MCF 10A (cell line): ENCODE results near the gene ARID3B. TPM values are rescaled to one million over a fixed set of nuclear protein-coding genes. Genes with fewer than 3 reads are reported as not detected.

Experiments
- BruUV-seq: library from RNA; stranded (reverse); fragments of 400-500 nt; replicated peaks from 2 replicates; lab custom pipeline; 2021; lab: Mats Ljungman, UMichigan
- CTCF ChIA-PET: fragments of 300-600 bp; sonication (Branson Sonifier 250); formaldehyde crosslinking; extraction: SDS; loops from one replicate; lab custom pipeline; 2021; ENCODE audit warnings: antibody characterized with exemption, inconsistent platforms; lab: Yijun Ruan, JAX
- POLR2A ChIA-PET: fragments of 300-600, 350-650 bp; sonication (Branson Sonifier 250); formaldehyde crosslinking; extraction: SDS; loops from one replicate; lab custom pipeline; 2020; ENCODE audit warnings: antibody characterized with exemption, inconsistent platforms; lab: Yijun Ruan, JAX
- DNase-seq: peaks from one replicate; pipeline ENCODE4 v3.0.0-alpha.2; 2018; ENCODE audit not compliant: unreplicated experiment
- H3K27ac Mint-ChIP-seq: one replicate; pipeline ENCODE4 v1.8.0; 2022; ENCODE audit warnings: mild to moderate bottlenecking, low read depth, mixed read lengths; ENCODE audit not compliant: unreplicated experiment
- H3K27me3 Mint-ChIP-seq: one replicate; pipeline ENCODE4 v1.8.0; 2022; ENCODE audit warnings: mixed read lengths; ENCODE audit not compliant: insufficient read depth, unreplicated experiment
- H3K36me3 Mint-ChIP-seq: one replicate; pipeline ENCODE4 v1.8.0; 2022; ENCODE audit warnings: mild to moderate bottlenecking, moderate library complexity, mixed read lengths; ENCODE audit not compliant: insufficient read depth, unreplicated experiment
- H3K4me1 Mint-ChIP-seq: one replicate; pipeline ENCODE4 v1.8.0; 2022; ENCODE audit warnings: mixed read lengths; ENCODE audit not compliant: insufficient read depth, unreplicated experiment
- H3K4me3 Mint-ChIP-seq: one replicate; pipeline ENCODE4 v1.8.0; 2022; ENCODE audit warnings: mild to moderate bottlenecking, moderate library complexity, mixed read lengths; ENCODE audit not compliant: unreplicated experiment
- H3K9me3 Mint-ChIP-seq: one replicate; pipeline ENCODE4 v1.8.0; 2022; ENCODE audit warnings: mixed read lengths; ENCODE audit not compliant: unreplicated experiment
- intact Hi-C: fragments of 100-400 bp; cut with micrococcal nuclease; formaldehyde crosslinking; loops from 2 replicates; pipeline ENCODE4 v1.14.1; 2022
- total RNA-seq: library from RNA; stranded (reverse); gene quantifications from 2 replicates; pipeline ENCODE4 v1.2.3, GENCODE V29; 2022
- TF ChIP-seq, protein P1 (sequence below): fragments of 200-600 bp; IDR thresholded peaks from one replicate; pipeline ENCODE4 v1.8.0; 2022; ENCODE audit warnings: antibody characterized with exemption, mild to moderate bottlenecking; ENCODE audit not compliant: unreplicated experiment

The ARID3B gene
- total RNA-seq, 1 experiment from 2014 or later = 4.7 TPM

DNA sequence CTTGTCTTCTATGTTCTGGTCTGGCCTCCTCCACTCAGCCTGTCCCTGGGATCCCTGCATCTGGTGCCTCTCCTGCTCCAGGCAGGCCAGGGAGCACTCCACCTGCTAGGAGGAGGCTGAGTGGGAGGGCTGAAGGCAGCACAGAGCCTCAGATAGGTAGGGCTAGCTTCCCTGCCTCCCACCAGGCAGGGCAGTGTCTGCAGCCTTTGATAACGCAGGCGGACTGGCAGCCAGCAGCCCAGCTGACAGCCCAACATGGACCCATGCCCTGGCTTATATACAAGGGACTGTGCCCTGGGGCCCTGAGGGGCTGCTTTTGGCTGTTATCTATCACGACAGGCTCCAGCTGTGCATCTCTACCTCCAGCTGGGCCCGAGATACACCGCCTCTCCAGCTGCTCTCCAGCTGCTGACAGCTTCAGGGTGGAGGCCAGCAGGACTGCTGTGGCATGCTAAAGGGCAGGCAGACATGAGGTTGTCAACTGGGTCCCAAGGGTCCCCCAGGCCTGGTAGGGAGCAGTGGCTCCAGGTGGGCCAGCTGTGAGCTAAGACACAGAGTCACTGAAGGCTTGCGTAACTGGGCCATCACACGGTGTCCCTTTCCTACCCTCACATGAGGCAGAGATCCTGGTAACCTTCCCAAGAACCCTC lies 69.4 kb downstream of the ARID3B start:
- no TSS peak for BruUV-seq
- peaks cover 6% of the 10 kb centered on the region for H3K36me3 Mint-ChIP-seq
- no peak for DNase-seq
- no peaks in the 10 kb centered on the region for H3K4me1 Mint-ChIP-seq
- H3K27me3 Mint-ChIP-seq = peaks cover 16% of the 10 kb centered on the region
- CTCF ChIA-PET = interaction anchor here (0.6 to 1.2 kb wide), 5 partner anchors 24 to 234 kb away, joined by 3 to 5 read pairs (median 3); no protein-coding TSS in a partner anchor
- POLR2A ChIA-PET = interaction anchor here (1.1 to 2.5 kb wide), 2 partner anchors 12 to 183 kb away, joined by 3 to 12 read pairs; no protein-coding TSS in a partner anchor
- intact Hi-C loops = loop anchor here (10.0 kb wide), 1 partner anchor 146 kb away; the partner anchor contains the start of gene UBL7
- TF ChIP-seq, protein P1, sequence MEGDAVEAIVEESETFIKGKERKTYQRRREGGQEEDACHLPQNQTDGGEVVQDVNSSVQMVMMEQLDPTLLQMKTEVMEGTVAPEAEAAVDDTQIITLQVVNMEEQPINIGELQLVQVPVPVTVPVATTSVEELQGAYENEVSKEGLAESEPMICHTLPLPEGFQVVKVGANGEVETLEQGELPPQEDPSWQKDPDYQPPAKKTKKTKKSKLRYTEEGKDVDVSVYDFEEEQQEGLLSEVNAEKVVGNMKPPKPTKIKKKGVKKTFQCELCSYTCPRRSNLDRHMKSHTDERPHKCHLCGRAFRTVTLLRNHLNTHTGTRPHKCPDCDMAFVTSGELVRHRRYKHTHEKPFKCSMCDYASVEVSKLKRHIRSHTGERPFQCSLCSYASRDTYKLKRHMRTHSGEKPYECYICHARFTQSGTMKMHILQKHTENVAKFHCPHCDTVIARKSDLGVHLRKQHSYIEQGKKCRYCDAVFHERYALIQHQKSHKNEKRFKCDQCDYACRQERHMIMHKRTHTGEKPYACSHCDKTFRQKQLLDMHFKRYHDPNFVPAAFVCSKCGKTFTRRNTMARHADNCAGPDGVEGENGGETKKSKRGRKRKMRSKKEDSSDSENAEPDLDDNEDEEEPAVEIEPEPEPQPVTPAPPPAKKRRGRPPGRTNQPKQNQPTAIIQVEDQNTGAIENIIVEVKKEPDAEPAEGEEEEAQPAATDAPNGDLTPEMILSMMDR = no peak
- no peak overlapping the region for H3K4me3 Mint-ChIP-seq
- H3K27ac Mint-ChIP-seq = no peak overlapping the region
- no peaks in the 10 kb centered on the region for H3K9me3 Mint-ChIP-seq

DNA sequence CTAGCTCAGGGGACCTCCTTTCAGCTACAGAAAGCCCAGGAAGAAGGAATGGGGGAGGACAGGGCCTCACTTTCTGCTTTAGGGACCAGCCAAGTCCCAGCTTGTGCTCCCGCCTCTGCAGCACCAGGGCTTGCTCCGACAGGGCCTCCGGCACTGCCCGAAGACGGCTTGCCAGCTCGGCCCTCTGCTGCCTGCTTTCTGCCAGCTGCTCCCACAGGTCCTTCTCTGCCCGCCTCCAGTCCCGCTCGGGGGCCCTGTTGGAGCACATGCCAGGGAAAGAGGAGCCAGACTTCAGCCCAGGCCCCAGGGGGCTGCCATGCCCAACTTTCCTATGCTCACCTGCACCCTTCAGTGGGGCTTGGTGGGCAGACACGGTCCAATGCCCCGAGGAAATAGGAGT lies 70.3 kb downstream of the ARID3B start:
- ChIA-PET CTCF (interaction anchor here (0.6 to 1.2 kb wide), 4 partner anchors 20 to 235 kb away, joined by 3 read pairs; no protein-coding TSS in a partner anchor), POLR2A (interaction anchor here (2.5 kb wide), 1 partner anchor 13 kb away, joined by 12 read pairs; no protein-coding TSS in a partner anchor)
- Mint-ChIP-seq H3K4me1 (peaks cover under 1% of the 10 kb centered on the region), H3K27me3 (peaks cover 16% of the 10 kb centered on the region), H3K9me3 (no peaks in the 10 kb centered on the region), H3K36me3 (peaks cover 6% of the 10 kb centered on the region), H3K27ac (no peak overlapping the region), H3K4me3 (no peak overlapping the region)
- intact Hi-C loops = loop anchor here (10.0 kb wide), 1 partner anchor 147 kb away; the partner anchor contains the start of gene UBL7
- no peak for DNase-seq
- no TSS peak for BruUV-seq
- TF ChIP-seq, protein P1 = no peak

GRCh38 chr15:74611834-74612233 lies 70.8 kb downstream of the ARID3B start:
- ChIA-PET CTCF (interaction anchor here (0.9 to 1.1 kb wide), 4 partner anchors 8 to 236 kb away, joined by 3 to 8 read pairs (median 3); no protein-coding TSS in a partner anchor), POLR2A (interaction anchor here (2.5 kb wide), 1 partner anchor 14 kb away, joined by 12 read pairs; no protein-coding TSS in a partner anchor)
- Mint-ChIP-seq H3K9me3 (no peaks in the 10 kb centered on the region), H3K27me3 (peaks cover 16% of the 10 kb centered on the region), H3K4me1 (peaks cover 5% of the 10 kb centered on the region), H3K27ac (no peak overlapping the region), H3K4me3 (no peak overlapping the region), H3K36me3 (peaks cover 6% of the 10 kb centered on the region)
- TF ChIP-seq, protein P1 = no peak
- DNase-seq = no peak
- intact Hi-C loops = loop anchor here (10.0 kb wide), 1 partner anchor 147 kb away; the partner anchor contains the start of gene UBL7
- BruUV-seq = no TSS peak

DNA sequence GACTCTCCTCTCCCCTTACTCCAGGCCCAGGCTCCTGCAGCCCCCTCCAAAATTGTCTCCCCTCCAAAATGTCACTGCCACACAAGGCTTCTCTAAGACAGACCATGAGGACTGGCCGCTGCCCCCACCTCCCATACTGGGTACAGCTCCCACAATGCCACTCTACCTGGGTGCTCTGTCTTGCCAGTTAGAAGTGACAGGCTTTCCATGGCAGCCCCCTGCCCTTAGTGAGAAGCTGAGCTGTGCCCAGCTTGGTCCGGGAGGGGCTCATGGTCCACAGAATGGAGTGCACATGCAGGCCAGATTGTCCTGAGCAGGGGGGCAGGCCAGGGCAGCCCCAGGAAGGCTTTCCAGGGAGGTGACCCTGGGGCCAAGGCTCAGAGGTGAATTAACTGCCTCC lies 71.7 kb downstream of the ARID3B start:
- Mint-ChIP-seq H3K27me3 (peaks cover 16% of the 10 kb centered on the region), H3K27ac (peak overlapping the region; percentile 68), H3K4me1 (peaks cover 14% of the 10 kb centered on the region), H3K4me3 (peak overlapping the region; percentile 28), H3K9me3 (no peaks in the 10 kb centered on the region), H3K36me3 (peaks cover 6% of the 10 kb centered on the region)
- TF ChIP-seq, protein P1 = no peak
- no peak for DNase-seq
- BruUV-seq = no TSS peak
- ChIA-PET CTCF (interaction anchor here (0.5 to 1.5 kb wide), 4 partner anchors 9 to 228 kb away, joined by 3 to 8 read pairs (median 5); no protein-coding TSS in a partner anchor), POLR2A (interaction anchor here (0.7 to 5.6 kb wide), 4 partner anchors 14 to 371 kb away, joined by 4 to 39 read pairs (median 22); partner anchors contain the start of gene UBL7)
- intact Hi-C loops = loop anchor here (10.0 kb wide), 1 partner anchor 148 kb away; the partner anchor contains the start of gene UBL7
